DLD1 (cell line): ENCODE measurements around the gene CALML5.

Experiments
- in situ Hi-C: cut with HindIII; loops from 2 replicates; pipeline ENCODE4 v1.10.0; 2017; ENCODE audit warnings: low sequenced_read_pairs

The CALML5 gene

GRCh38 chr10:5518143-5518542 is 18.8 kb upstream of the CALML5 start:
- in situ Hi-C loops = no loop called here

DNA sequence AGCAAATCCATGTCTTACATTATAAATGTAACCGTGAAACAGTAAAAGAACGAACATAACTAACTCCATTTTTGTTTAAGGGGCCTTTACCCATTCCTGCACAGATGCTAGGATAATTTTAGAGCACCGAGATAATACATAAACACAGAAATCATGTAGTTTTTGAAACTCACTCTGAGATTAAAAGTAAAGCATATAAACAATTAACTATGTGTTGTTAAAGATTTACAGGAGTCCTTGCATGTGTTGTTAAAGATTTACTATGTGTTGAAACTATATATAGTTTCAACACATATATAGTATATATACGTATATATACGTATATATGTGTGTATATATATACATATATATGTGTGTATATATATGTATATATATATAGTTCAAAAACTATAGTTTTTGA is 18.2 kb upstream of the CALML5 start:
- in situ Hi-C loops = no loop called here

DNA sequence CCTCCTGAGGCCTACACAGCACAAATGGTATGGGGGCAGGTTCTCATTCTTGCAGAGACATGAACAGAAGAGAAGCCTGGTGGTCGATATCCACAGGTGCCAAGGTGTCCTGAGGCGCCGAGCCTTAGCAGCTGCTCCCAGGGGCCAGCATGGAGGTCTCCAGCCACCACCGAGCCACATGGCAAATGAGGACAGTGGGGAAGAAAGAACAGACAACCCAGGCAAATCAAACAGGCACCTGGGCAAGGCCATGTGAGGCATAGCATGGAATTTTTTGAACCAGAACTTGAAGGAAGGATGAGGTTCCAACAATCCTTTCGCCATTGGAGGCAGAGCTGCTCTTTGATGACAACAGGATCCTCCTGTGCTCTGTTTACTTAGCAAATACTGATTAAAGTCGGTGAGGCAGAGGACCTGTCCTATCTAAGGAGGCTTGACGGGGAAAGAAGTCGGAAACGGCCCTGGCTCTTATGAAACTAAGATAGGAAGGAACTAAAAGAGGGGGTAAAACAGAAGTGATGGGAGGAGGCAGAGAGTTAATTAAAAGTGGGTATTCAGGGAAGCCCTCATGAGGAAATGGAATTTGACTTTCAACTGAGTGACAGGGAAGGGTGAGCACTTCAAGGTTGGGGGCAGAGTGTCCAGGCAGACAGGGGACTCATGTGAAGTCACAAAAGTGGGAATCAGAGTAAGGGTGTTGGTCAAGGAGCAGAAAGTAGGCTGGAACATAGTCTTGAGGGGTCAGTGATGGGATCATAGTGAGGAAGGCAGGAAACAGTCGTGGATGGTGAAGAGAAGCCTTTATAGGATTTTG is 16.8 kb upstream of the CALML5 start:
- in situ Hi-C loops = no loop called here

DNA sequence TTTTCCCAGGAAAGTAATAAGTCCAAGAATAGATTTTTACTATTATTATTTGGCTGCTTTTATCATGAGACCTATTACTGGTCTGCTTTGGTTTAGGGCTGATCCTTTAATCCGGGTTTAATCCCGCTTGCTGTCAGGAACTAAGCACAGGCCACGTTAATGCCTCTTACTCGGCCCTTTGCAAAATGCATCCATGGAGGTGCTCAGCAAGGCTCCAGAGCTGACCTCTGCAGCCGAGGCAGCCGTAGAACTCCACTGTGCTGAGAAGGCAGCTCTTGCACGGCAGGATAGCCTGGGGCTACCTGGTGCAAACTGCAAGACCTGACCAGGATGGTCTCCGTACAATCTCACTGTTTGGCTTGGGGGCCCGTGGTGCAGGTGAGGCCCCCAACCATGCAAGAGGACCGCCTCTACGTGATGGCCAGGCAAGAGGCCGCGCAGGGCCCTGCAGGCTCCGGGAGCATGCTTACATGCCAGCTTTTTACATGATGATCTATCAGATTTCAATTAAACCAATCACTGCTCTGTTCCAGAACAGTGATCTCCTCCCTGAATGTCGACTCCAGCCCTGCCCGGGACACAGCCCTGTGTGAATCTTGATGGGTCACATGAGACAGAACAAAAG is 15.0 kb upstream of the CALML5 start:
- in situ Hi-C loops = no loop called here

GRCh38 chr10:5512881-5513612 is 13.7 kb upstream of the CALML5 start:
- in situ Hi-C loops = no loop called here

GRCh38 chr10:5512331-5512730 is 13.0 kb upstream of the CALML5 start:
- in situ Hi-C loops = no loop called here

DNA sequence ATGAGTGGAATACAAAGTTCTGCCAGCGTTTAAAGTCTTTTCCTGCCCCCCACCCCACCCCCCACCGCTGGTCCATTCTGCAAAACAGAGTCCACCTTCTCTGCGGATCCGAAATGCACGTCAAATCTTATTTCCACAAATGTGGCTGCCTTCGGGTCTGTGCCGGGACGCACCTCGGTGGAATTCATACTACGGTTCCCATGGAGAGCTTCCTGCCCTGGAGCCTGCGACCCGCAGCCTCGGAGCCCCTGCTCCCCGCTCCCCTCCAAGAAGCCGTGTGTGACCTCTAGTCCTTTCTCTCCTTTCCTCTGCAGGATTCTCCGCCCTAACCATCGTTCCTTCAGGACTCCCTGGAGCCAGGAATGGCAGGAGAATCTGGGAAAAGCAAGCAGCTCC is 12.5 kb upstream of the CALML5 start:
- in situ Hi-C loops = no loop called here

DNA sequence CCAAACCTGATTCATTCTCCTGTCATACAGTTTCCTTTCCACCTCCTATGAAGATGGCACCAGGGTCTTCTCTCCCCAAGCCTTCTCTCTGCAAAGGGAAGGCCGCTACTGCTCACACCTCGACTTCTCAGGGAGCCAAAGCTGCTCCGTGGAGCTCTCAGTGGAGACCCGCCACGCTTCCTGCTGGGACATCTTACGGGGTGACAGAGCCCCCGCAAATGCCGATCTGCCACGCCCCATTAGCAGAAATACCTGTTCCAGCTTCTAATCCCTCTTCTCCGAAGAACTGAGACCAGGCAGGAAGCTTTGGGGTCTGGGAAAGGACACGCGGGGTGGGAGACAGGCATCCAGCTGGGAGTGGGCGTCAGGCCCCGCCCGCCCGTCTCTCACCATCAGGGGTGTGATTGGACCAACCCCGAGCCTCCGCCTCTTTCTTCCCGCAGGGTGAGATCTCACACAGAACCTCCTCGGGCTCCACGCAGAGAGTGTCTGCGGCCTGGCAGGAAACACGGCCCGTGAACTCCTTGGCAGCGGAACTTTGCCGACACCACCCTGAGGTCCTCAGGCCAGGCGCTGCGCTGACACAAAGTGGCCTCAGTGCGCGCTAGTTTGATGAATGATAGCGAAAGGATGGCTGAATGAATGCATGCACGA is 12.0 kb upstream of the CALML5 start:
- in situ Hi-C loops = no loop called here

DNA sequence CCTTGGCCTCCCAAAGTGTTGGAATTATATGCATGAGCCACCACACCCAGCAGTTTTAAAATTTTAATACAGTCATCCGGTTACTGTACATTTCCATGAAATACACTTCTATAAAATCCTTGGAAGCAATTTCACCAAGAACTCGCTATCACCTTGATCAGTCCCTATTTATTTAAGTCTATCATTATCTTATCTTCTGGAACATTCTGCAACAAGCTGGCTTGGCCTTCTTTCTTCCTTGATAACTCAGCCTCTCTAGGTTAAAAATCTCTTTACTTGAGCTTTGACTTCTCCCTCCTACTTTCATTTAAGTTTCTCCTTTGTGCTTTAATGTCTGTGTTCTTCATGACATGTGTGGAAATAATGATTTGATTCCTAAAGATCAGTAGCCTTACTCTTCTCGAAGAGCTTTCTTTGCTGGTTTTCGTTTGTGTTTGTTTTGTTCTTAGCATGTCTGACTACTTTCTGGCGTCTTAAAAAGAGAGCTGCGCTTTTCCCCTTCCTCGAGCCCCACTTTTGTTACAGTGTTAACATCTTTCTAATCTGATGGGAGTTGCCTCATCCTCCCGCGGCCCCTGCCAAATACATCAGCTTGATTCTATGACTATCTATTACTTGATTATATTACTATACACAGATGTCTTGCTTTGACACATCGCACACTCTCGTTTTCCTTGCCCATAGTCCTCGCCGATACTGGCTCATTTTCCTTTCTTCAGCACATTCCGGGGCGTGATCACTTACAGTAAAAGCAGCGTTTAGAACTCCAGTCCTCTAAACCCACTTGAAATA is 11.1 kb upstream of the CALML5 start:
- in situ Hi-C loops = no loop called here

- in situ Hi-C loops = no loop called here
Measured at GRCh38 chr10:5509691-5510090, 10.3 kb upstream of the CALML5 start.

DNA sequence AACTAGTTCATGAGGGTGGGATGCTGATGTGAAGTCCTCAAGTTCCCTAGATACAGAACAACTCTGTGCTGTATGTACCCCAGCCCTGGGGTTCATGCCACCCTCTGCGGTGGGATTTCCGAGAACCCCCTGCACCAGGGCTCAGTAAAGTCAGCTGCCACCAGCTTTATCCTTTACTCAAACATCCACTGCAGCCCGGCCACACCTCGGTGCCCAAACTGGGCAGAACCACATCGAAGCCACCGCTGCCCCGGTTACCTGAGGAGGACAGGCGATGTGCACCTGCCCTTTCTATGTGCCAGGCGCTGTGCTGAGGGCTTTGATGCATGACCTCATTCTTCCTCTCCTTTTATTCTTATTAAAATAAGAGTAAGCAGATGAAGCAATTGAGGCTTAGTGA is 9.9 kb upstream of the CALML5 start:
- in situ Hi-C loops = no loop called here

GRCh38 chr10:5508786-5509185 is 9.4 kb upstream of the CALML5 start:
- in situ Hi-C loops = no loop called here

GRCh38 chr10:5508161-5508604 is 8.8 kb upstream of the CALML5 start:
- in situ Hi-C loops = no loop called here

DNA sequence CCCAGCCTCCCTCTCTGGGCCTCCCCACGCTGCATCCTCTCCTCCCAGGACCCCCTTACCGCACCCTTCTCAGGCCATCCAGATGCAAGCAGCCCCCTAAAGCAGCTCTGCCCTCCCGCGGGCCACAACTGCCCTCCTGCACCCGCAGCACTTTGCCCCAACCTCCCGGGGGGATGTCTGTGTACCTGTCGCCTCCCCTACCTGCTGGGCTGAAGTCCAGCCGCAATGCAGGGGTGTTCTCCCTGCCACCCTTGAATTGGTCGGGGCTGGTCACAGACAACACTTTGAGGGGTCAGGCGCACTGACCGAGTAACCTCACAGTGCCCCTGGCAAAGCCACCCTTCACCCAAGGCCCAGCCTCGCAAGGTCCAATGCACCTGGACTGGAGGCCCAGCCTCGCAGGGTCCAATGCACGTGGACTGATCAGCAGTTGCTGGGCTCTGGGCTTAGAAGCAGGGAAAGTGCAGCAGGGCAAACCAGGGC is 8.3 kb upstream of the CALML5 start:
- in situ Hi-C loops = no loop called here

GRCh38 chr10:5506751-5507648 is 7.6 kb upstream of the CALML5 start:
- in situ Hi-C loops = no loop called here

GRCh38 chr10:5506246-5506645 is 6.9 kb upstream of the CALML5 start:
- in situ Hi-C loops = no loop called here

- in situ Hi-C loops = no loop called here
Measured at GRCh38 chr10:5504146-5505072, 5.0 kb upstream of the CALML5 start.

GRCh38 chr10:5503477-5503835 is 4.1 kb upstream of the CALML5 start:
- in situ Hi-C loops = no loop called here
